Tibial nerve (tissue), 4 donors: Measurements from ENCODE around the gene FGF19.

Experiments used
- CTCF ChIP-seq, 5 experiments: fragments of 200-600 bp in 3 of 5; fragments of 450-650 bp in 2 of 5; sonication (generic) in 3 of 5; IDR thresholded peaks; one replicate each; pipeline ENCODE4 v1.5.1; 2016 to 2019; ENCODE audit warnings: antibody characterized with exemption in 5 of 5, mild to moderate bottlenecking in 3 of 5, moderate library complexity in 2 of 5
- EP300 ChIP-seq, 2 donors: sonication (generic); formaldehyde crosslinking; IDR thresholded peaks; one replicate each; pipeline ENCODE4 v1.6.1; 2017; ENCODE audit warnings: antibody characterized with exemption in 2 of 2, mild to moderate bottlenecking in 1 of 2
- POLR2A ChIP-seq, 2 donors: fragments of 450-650 bp; IDR thresholded peaks; one replicate each; pipeline ENCODE4 v1.6.1; 2017; ENCODE audit warnings: antibody characterized with exemption in 2 of 2, mild to moderate bottlenecking in 2 of 2, moderate library complexity in 2 of 2

DNA sequence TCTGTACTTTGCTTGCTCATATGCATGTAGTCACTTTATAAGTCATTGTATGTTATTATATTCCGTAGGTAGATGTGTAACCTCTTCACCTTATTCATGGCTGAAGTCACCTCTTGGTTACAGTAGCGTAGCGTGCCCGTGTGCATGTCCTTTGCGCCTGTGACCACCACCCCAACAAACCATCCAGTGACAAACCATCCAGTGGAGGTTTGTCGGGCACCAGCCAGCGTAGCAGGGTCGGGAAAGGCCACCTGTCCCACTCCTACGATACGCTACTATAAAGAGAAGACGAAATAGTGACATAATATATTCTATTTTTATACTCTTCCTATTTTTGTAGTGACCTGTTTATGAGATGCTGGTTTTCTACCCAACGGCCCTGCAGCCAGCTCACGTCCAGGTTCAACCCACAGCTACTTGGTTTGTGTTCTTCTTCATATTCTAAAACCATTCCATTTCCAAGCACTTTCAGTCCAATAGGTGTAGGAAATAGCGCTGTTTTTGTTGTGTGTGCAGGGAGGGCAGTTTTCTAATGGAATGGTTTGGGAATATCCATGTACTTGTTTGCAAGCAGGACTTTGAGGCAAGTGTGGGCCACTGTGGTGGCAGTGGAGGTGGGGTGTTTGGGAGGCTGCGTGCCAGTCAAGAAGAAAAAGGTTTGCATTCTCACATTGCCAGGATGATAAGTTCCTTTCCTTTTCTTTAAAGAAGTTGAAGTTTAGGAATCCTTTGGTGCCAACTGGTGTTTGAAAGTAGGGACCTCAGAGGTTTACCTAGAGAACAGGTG lies 51.8 kb downstream of the FGF19 start:
- no peak for TF ChIP-seq POLR2A (IDR thresholded peaks at IDR 0.05)
- no peak for TF ChIP-seq CTCF (IDR thresholded peaks at IDR 0.05)
- TF ChIP-seq EP300 (IDR thresholded peaks at IDR 0.05) = no peak
